8988T (cell line): Measurements from ENCODE around the gene DNAI4.
"Not testable (repeated sequence)": the region's sequence is repeated elsewhere in the genome, so short reads cannot be mapped to it uniquely, and the experiment has no call there.

Experiments used
- DNase-seq: peaks from one replicate; pipeline ENCODE4 v3.0.0; 2011

Gene DNAI4

GRCh38 chr1:66809736-66810326 is 114.8 kb downstream of the DNAI4 start:
- DNase-seq: no peak

DNA sequence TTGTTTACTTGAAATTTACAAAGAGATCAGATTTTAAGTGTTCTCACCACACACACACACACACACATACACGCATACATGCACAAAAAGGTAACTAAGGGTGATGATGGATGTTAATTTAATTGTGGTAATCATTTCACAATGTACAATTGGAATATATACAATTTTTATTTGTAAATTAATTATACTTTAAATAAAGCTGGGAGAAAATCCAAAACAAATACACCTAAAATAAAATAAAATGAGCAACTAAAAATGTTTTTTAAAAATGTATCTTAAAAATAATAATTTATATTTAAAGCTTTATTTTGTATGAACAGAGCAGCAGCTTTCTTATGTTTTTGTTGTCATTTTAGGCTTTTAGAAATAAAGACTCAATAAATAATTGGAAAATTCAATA is 115.4 kb downstream of the DNAI4 start:
- no peak for DNase-seq

DNA sequence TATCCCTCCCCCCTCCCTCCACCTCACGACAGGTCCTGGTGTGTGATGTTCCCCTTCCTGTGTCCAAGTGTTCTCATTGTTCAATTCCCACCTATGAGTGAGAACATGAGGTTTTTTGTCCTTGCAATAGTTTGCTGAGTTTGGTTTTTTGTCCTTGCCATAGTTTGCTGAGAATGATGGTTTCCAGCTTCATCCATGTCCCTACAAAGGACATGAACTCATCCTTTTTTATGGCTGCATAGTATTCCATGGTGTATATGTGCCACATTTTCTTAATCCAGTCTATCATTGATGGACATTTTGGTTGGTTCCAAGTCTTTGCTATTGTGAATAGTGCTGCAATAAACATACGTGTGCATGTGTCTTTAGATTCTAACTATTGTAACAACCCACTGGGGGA is 128.8 kb downstream of the DNAI4 start:
- not testable (repeated sequence) for DNase-seq

GRCh38 chr1:66791621-66792610 is 132.7 kb downstream of the DNAI4 start:
- DNase-seq: no peak

GRCh38 chr1:66788231-66788939 is 136.3 kb downstream of the DNAI4 start:
- DNase-seq: no peak

DNA sequence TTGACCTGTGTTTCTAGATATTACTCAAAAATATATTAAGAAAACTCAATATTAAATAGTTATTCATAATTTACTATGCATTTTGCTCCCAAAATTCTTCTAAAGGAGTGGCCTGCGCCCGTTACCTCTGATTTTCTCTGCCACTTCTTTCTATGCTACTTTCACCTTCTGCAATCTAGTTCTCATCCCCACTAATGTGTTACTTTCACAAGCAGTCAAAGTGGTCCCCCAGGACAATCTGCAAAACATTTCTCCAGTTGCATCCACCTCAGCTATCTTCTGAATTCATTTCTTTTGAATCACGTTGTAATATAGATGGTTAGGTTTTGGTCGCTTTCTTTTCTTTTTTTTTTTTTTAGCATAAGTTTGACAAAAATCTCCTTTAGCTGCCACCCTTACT is 137.0 kb downstream of the DNAI4 start:
- no peak for DNase-seq

DNA sequence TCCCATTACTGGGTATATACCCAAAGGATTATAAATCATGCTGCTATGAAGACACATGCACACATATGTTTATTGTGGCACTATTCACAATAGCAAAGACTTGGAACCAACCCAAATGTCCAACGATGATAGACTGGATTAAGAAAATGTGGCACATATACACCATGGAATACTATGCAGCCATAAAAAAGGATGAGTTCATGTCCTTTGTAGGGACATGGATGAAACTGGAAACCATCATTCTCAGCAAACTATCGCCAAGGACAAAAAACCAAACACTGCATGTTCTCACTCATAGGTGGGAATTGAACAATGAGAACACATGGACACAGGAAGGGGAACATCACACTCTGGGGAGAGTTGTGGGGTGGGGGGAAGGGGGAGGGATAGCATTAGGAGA is 138.9 kb downstream of the DNAI4 start:
- DNase-seq: not testable (repeated sequence)

DNA sequence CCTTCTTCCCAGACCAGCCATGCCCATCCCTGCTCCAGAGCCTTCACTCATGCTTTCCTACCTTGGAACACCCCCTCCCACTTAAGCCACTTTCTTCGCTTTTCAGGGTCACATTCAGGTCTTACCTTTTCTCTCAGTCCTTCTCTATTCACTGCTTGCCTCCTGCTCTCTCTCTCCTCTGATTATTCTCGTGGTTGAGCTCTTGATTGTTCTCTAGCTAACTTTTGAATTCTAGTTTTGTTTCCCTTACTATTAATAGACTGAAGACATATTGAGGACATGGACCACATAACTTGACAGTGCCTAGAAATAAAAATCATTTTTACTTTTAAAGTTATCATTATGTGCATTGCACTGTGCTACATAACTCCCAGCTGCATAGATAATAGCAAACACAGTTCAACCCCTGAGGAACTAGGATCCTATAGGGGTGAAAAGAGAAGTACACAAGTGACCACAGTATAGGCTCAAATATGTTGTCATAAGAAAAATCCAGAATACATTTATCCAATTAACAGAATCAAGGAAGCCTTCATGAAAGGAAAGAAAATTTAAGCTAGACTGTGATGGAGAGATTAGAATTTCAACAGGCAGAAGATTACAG is 145.1 kb downstream of the DNAI4 start:
- DNase-seq: no peak

DNA sequence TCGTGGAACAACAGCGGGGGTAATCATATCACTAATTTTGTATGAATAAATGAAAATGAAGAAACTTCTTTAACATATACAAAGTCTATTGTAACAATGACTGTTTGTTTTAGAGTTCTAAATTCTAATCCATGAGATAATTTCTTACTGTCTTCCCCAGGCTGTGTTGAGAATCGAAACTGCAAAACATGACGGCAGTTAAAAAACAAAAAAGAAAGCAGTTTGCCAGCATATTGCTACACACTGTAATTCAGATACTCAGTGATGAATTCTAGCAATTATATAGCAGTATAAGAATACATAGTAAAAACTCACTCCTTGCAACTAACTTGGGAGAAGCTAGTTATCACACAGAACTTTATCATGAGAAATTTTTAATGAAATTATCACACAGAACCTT is 145.7 kb downstream of the DNAI4 start:
- no peak for DNase-seq

GRCh38 chr1:66778266-66778665 is 146.4 kb downstream of the DNAI4 start:
- no peak for DNase-seq

GRCh38 chr1:66777831-66778230 is 146.8 kb downstream of the DNAI4 start:
- DNase-seq: no peak

DNA sequence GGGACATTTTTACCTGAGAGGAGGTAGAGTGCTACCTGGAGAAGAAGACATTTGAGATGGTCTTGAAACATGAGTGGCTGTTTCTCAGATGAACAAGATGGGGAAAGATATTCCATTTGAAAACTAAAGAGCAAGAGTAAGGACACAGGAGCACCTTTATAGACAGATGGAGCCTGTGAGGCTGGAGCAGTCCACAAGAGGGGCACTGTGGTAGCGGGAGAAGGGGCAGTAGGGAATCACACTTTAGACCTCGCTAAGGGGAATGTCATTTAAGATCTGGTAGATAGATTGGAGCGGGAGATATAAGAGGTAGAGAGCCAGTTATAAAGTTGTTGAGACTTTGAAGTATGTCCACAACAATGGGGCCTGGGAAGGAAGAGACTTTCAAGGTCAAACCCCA is 149.0 kb downstream of the DNAI4 start:
- no peak for DNase-seq

DNA sequence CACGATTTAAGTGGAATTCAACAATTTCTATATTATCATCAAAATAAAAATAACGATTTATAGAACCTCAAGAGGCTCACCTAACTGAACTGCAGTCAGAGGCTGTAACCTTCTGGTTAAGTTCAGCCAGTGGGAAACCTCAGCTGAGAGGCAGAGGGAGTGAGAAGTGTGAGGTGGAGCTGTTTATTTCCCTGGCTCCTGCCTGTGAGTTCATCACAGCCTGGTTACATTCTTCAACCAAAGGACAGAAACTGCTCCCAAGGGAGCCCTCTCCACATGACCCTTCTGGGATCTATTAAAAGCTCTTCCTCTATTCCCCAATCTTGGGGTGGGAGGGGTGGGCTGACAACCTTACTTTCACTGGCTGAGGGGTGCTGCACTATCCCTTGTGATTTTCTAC is 150.2 kb downstream of the DNAI4 start:
- no peak for DNase-seq

DNA sequence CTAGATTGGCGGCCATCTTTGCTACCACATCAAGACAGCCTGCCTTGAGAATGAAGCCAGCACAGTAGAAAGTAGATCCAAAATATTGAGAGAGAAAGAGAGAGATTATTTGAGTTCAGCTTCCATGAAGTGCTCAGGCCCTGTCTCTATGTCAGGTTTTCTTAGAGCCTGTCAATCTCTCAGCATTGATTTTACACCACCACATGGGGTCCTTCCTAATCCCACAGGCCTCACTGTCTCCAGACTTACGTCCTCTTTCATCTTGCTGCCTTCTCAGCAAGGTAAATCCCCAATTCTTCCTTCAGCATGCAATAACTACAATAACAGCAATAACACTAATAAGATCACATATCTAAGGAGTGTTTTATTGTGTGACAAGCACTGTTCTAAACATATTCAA is 151.4 kb downstream of the DNAI4 start:
- DNase-seq: no peak

GRCh38 chr1:66770694-66771093 is 154.0 kb downstream of the DNAI4 start:
- DNase-seq: no peak

GRCh38 chr1:66770240-66770639 is 154.4 kb downstream of the DNAI4 start:
- DNase-seq: no peak

- no peak for DNase-seq
Measured at GRCh38 chr1:66769512-66770229, 155.0 kb downstream of the DNAI4 start.

GRCh38 chr1:66768965-66769364 is 155.7 kb downstream of the DNAI4 start:
- DNase-seq: no peak

GRCh38 chr1:66767626-66768025 is 157.0 kb downstream of the DNAI4 start:
- DNase-seq: no peak

- no peak for DNase-seq
Measured at GRCh38 chr1:66764994-66765578, 159.6 kb downstream of the DNAI4 start.
